GM12878 (cell line): ENCODE results near the gene RPS6KA5. TPM values are rescaled to one million over a fixed set of nuclear protein-coding genes. Genes with fewer than 3 reads are reported as not detected.

Experiments
- ATAC-seq: fragments of 200-7000 bp; cut with Tn5 transposase; 3 replicates; pipeline ENCODE4 v1.9.1; 2020; ENCODE audit warnings: mild to moderate bottlenecking, moderate library complexity
- BruUV-seq: library from RNA; stranded (reverse); fragments of 400-500 nt; replicated peaks from 2 replicates; lab custom pipeline; 2021; lab: Mats Ljungman, UMichigan
- CTCF ChIA-PET: fragments of 300-600 bp; sonication (Branson Sonifier 250); formaldehyde crosslinking; extraction: SDS; loops from one replicate; lab custom pipeline; 2021; ENCODE audit warnings: inconsistent platforms; lab: Yijun Ruan, JAX
- POLR2A ChIA-PET: fragments of 350-600 bp; formaldehyde crosslinking; extraction: SDS; loops from one replicate; lab custom pipeline; 2021; ENCODE audit warnings: inconsistent platforms; lab: Charles Lee
- RAD21 ChIA-PET: fragments of 300-600 bp; sonication (Branson Sonifier 250); formaldehyde crosslinking; loops from one replicate; lab custom pipeline; 2023; ENCODE audit warnings: antibody characterized with exemption; ENCODE audit not compliant: unreplicated experiment; lab: Charles Lee
- SMC1A ChIA-PET: fragments of 300-600 bp; sonication (Branson Sonifier 250); formaldehyde crosslinking; loops from one replicate; lab custom pipeline; 2023; ENCODE audit not compliant: unreplicated experiment, uncharacterized antibody; lab: Charles Lee
- DNase-seq: peaks from one replicate; pipeline ENCODE4 v3.0.0-alpha.2; 2011; ENCODE audit warnings: low read depth, low spot score
- FAIRE-seq: peaks from 3 replicates; lab custom pipeline; 2011; peaks lifted over from hg19 to GRCh38; lab: Jason Lieb, UNC
- H2AFZ ChIP-seq: 2 replicates; pipeline ENCODE4 v1.6.0; 2011; ENCODE audit warnings: low read depth, low read length, control low read depth; ENCODE audit not compliant: control insufficient read depth
- H3K27ac ChIP-seq: 2 replicates; pipeline ENCODE4 v1.5.1; 2011; ENCODE audit warnings: control low read depth; ENCODE audit not compliant: control insufficient read depth, insufficient read depth
- H3K27me3 ChIP-seq, 2 experiments: replicated peaks in 1 of 2; 2 replicates each; pipeline versions ENCODE4 v1.6.0 to v1.6.1; 2011; ENCODE audit warnings: low read length in 1 of 2; ENCODE audit not compliant: control insufficient read depth in 2 of 2, insufficient read depth in 2 of 2
- H3K36me3 ChIP-seq, 2 experiments: 2 replicates each; pipeline ENCODE4 v1.5.1; 2011; ENCODE audit warnings: low read length in 1 of 2; ENCODE audit not compliant: control insufficient read depth in 2 of 2, insufficient read depth in 2 of 2
- H3K4me1 ChIP-seq: 2 replicates; pipeline ENCODE4 v1.6.1; 2011; ENCODE audit warnings: mild to moderate bottlenecking, low read length, moderate library complexity, mixed read lengths; ENCODE audit not compliant: control insufficient read depth, insufficient read depth
- H3K4me2 ChIP-seq: 2 replicates; pipeline ENCODE4 v1.6.0; 2011; ENCODE audit warnings: control low read depth; ENCODE audit not compliant: control insufficient read depth, insufficient read depth
- H3K4me3 ChIP-seq: fragments of 200-600 bp; sonication (generic); 2 replicates; pipeline ENCODE4 v1.5.1; 2016
- H3K79me2 ChIP-seq: 2 replicates; pipeline ENCODE4 v1.6.0; 2011; ENCODE audit warnings: low read length; ENCODE audit not compliant: control insufficient read depth, insufficient read depth
- H3K9ac ChIP-seq: 2 replicates; pipeline ENCODE4 v1.8.0; 2011; ENCODE audit warnings: low read length, control low read depth, mixed read lengths; ENCODE audit not compliant: control insufficient read depth, insufficient read depth
- H3K9me3 ChIP-seq: replicated peaks from 3 replicates; pipeline ENCODE4 v1.5.1; 2011; ENCODE audit warnings: mild to moderate bottlenecking, low read length; ENCODE audit not compliant: control insufficient read depth, insufficient read depth
- H4K20me1 ChIP-seq: 2 replicates; pipeline ENCODE4 v1.6.0; 2011; ENCODE audit not compliant: control insufficient read depth, insufficient read depth
- ETV6 ChIP-seq, 2 experiments: fragments of 450-650 bp in 1 of 2; IDR thresholded peaks in 1 of 2; conservative IDR thresholded peaks in 1 of 2; 2 replicates each; pipeline ENCODE4 v1.6.1; 2014; ENCODE audit warnings: antibody characterized with exemption in 1 of 2, borderline replicate concordance in 1 of 2, low read depth in 1 of 2, mild to moderate bottlenecking in 1 of 2, moderate library complexity in 1 of 2
- NR2C1 ChIP-seq: fragments of 450-650 bp; IDR thresholded peaks from 2 replicates; pipeline ENCODE4 v1.6.1; 2017; ENCODE audit warnings: antibody characterized with exemption, mild to moderate bottlenecking, moderate library complexity
- PAX5 ChIP-seq: IDR thresholded peaks from 2 replicates; pipeline ENCODE4 v1.6.1; 2011; ENCODE audit warnings: low read depth, low read length, borderline replicate concordance
- RB1 ChIP-seq: fragments of 450-650 bp; formaldehyde crosslinking; IDR thresholded peaks from 2 replicates; pipeline ENCODE4 v1.6.1; 2017; ENCODE audit warnings: mild to moderate bottlenecking, borderline replicate concordance
- SIX5 ChIP-seq: IDR thresholded peaks from 2 replicates; pipeline ENCODE4 v1.6.1; 2011; ENCODE audit warnings: mild to moderate bottlenecking, low read depth, low read length, moderate library complexity; ENCODE audit not compliant: severe bottlenecking
- SUZ12 ChIP-seq: fragments of 200-600 bp; sonication (generic); IDR thresholded peaks from one replicate; pipeline ENCODE4 v1.6.1; 2018; ENCODE audit warnings: antibody characterized with exemption, mild to moderate bottlenecking; ENCODE audit not compliant: unreplicated experiment
- WGBS: methylation state at CpG from one replicate; pipeline ENCODE4 v1.1.6; 2016; ENCODE audit warnings: low lambda C conversion rate; ENCODE audit not compliant: insufficient replicate concordance, insufficient coverage; ENCODE audit errors: missing lambda C conversion rate; 5-methylcytosine and 5-hydroxymethylcytosine counted together
- in situ Hi-C: fragments of 300-500 bp; cut with MboI; formaldehyde crosslinking; loops from 9 replicates; pipeline ENCODE4 v1.14.3; 2018; ENCODE audit warnings: mixed read lengths
- intact Hi-C: fragments of 100-400 bp; cut with micrococcal nuclease; formaldehyde crosslinking; loops from one replicate; pipeline ENCODE4 v1.14.2; 2022; ENCODE audit not compliant: unreplicated experiment
- polyA plus RNA-seq, 11 experiments: library from polyadenylated mRNA; depleted of rRNA in 4 of 11; unstranded in 6 of 11; stranded (reverse) in 5 of 11; fragments of >200 nt; fragmentation: Nextera tagmentation in 4 of 11; fragmentation: Illumina TruSeq in 1 of 11; extraction: Ambion mirVana in 4 of 11; extraction: Trizol in 1 of 11; gene quantifications; 1 replicate in 1 of 11; 2 replicates in 10 of 11; pipeline versions ENCODE4 v1.2.1 to v1.2.3, GENCODE V29; 2011 to 2016; ENCODE audit warnings: inconsistent platforms in 2 of 11, missing spikeins in 2 of 11, low read depth in 1 of 11
- total RNA-seq, 4 experiments: library from RNA; depleted of rRNA in 3 of 4; stranded (reverse); fragments of >200 nt in 3 of 4; fragmentation: Illumina TruSeq in 1 of 4; extraction: Trizol in 1 of 4; gene quantifications; 2 replicates each; pipeline versions ENCODE4 v1.2.1 to v1.2.3, GENCODE V29; 2013 to 2021
- TF ChIP-seq, protein P1 (sequence below): fragments of 450-650 bp; IDR thresholded peaks from 2 replicates; pipeline ENCODE4 v1.6.1; 2014; ENCODE audit warnings: mild to moderate bottlenecking
- TF ChIP-seq, protein P2 (sequence below): IDR thresholded peaks from 2 replicates; pipeline ENCODE4 v1.6.1; 2012; ENCODE audit warnings: low read length, inconsistent platforms
- TF ChIP-seq, protein P3 (sequence below): fragments of 150-350 bp; IDR thresholded peaks from 2 replicates; pipeline ENCODE4 v1.6.1; 2016; ENCODE audit warnings: low read depth, low read length

RPS6KA5 gene
- total and polyA plus RNA-seq, 10 of the 15 experiments (the other 5 are each of a cell fraction or from before 2014, with no cell fraction given), result 1.4 to 7.0 (median 3.7) TPM

DNA sequence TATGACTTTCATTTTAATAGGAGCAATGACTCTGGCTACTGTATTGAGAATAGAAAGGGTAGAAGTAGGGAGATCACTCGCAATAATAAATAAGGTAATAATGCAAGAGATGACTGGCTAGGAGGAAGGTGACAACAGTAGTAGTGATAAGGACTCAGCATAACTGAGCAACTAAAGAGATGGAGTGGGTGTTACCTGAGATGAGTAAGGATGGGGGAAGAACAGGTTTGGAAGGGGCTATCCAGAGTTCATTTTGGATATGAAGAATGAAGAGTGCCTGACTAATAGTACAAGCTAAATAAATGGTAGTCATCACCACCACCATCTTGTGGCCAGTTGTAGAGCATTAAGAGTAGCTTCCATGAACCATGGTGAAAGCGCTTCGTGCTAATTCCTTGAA, 101.1 kb downstream of the RPS6KA5 start:
- DNase-seq (no peak), FAIRE-seq (no peak), ATAC-seq (no peak)
- Histone ChIP-seq H3K36me3 (no peaks in the 10 kb centered on the region), H3K4me1 (no peaks in the 10 kb centered on the region), H3K27me3 (no peaks in the 10 kb centered on the region), H4K20me1 (no peaks in the 10 kb centered on the region), H3K27ac (no peak overlapping the region), H3K9ac (no peak overlapping the region), H3K9me3 (peaks cover 2% of the 10 kb centered on the region; the same call in 1 of the 3 replicates), H3K4me3 (no peak overlapping the region), H3K79me2 (no peaks in the 10 kb centered on the region), H3K4me2 (no peak overlapping the region), H2AFZ (no peak overlapping the region)
- no TSS peak for BruUV-seq
- ChIA-PET SMC1A (interaction anchor here (1.2 to 1.4 kb wide), 2 partner anchors 12 to 34 kb away, joined by 3 read pairs; no protein-coding TSS in a partner anchor), RAD21 (no interaction called here), POLR2A (no interaction called here), CTCF (interaction anchor here (1.1 to 3.8 kb wide), 2 partner anchors 10 to 32 kb away, joined by 3 to 14 read pairs; no protein-coding TSS in a partner anchor)
- intact Hi-C loops, result no loop called here
- in situ Hi-C loops, result no loop called here
- TF ChIP-seq PAX5, result no peak
- TF ChIP-seq, protein P1, sequence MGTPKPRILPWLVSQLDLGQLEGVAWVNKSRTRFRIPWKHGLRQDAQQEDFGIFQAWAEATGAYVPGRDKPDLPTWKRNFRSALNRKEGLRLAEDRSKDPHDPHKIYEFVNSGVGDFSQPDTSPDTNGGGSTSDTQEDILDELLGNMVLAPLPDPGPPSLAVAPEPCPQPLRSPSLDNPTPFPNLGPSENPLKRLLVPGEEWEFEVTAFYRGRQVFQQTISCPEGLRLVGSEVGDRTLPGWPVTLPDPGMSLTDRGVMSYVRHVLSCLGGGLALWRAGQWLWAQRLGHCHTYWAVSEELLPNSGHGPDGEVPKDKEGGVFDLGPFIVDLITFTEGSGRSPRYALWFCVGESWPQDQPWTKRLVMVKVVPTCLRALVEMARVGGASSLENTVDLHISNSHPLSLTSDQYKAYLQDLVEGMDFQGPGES, result no peak
- no peak for TF ChIP-seq RB1
- TF ChIP-seq, protein P2, sequence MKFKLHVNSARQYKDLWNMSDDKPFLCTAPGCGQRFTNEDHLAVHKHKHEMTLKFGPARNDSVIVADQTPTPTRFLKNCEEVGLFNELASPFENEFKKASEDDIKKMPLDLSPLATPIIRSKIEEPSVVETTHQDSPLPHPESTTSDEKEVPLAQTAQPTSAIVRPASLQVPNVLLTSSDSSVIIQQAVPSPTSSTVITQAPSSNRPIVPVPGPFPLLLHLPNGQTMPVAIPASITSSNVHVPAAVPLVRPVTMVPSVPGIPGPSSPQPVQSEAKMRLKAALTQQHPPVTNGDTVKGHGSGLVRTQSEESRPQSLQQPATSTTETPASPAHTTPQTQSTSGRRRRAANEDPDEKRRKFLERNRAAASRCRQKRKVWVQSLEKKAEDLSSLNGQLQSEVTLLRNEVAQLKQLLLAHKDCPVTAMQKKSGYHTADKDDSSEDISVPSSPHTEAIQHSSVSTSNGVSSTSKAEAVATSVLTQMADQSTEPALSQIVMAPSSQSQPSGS, result no peak
- TF ChIP-seq, protein P3, sequence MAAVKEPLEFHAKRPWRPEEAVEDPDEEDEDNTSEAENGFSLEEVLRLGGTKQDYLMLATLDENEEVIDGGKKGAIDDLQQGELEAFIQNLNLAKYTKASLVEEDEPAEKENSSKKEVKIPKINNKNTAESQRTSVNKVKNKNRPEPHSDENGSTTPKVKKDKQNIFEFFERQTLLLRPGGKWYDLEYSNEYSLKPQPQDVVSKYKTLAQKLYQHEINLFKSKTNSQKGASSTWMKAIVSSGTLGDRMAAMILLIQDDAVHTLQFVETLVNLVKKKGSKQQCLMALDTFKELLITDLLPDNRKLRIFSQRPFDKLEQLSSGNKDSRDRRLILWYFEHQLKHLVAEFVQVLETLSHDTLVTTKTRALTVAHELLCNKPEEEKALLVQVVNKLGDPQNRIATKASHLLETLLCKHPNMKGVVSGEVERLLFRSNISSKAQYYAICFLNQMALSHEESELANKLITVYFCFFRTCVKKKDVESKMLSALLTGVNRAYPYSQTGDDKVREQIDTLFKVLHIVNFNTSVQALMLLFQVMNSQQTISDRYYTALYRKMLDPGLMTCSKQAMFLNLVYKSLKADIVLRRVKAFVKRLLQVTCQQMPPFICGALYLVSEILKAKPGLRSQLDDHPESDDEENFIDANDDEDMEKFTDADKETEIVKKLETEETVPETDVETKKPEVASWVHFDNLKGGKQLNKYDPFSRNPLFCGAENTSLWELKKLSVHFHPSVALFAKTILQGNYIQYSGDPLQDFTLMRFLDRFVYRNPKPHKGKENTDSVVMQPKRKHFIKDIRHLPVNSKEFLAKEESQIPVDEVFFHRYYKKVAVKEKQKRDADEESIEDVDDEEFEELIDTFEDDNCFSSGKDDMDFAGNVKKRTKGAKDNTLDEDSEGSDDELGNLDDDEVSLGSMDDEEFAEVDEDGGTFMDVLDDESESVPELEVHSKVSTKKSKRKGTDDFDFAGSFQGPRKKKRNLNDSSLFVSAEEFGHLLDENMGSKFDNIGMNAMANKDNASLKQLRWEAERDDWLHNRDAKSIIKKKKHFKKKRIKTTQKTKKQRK, result no peak
- no peak for TF ChIP-seq SIX5
- no peak for TF ChIP-seq ETV6 (conservative IDR thresholded peaks at IDR 0.05 in 1 of 2, IDR thresholded peaks at IDR 0.05 in 1 of 2; ENCODE audit: borderline replicate concordance in 1 of 2, low read depth in 1 of 2)
- no peak for TF ChIP-seq SUZ12
- TF ChIP-seq NR2C1, result no peak
- WGBS, result 93% methylated on average over 3 of the region's 3 CpGs
